Activated CD4-positive, CD25-positive, alpha-beta regulatory T cell (primary cell): ENCODE data around the gene NLGN2.
A peak's percentile ranks its signal among the peaks of the same experiment; 100 is the strongest.
"Not testable (repeated sequence)": the region's sequence is repeated elsewhere in the genome, so short reads cannot be mapped to it uniquely, and the experiment has no call there.

ENCODE experiments used
- DNase-seq, 4 experiments: peaks; one replicate each; lab custom pipeline; 2025; lab: John Stamatoyannopoulos, UW

The NLGN2 gene

DNA sequence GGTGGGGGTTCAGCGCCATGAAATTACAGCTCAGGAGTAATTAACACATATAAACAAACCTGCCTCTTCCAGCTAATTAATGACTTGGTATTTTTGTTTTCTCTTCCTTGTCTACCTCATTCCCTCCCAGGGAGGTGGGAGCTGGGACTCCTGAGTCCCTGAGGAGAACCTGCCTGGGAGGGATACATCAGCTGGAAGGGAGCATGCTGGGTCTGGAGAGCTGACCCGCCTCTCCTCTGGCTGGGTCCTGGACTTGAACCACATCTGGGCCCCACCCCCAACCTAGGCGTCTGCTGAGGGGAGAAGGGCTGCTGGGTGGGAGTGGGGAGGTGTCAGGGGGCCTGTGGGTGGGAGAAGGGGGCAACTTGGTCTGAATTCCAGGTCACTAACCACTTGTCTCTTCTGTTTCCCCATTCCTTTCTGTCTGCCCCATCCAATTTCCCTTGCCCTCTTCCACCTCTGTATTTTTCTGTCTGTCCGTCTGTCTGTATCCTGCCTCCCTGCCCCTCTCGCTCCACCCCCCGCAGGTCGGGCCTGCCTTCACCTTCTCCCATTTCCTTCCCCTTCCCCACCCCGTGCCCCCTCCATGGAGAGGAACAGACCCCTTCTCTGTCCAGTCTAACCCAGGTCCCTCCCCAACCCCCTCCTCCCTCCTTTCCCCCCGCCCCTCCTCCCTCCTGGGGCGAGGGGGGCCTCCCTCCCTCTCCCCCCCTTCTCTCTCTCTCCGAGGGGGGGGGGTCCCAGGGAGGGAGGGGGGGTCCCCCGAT is at the start of gene NLGN2:
Gene NLGN2 (plus strand): TSS at position 361 of the 767 bp plus-strand sequence. CDS start 411 bp downstream, outside the sequence.
- no peak for DNase-seq

DNA sequence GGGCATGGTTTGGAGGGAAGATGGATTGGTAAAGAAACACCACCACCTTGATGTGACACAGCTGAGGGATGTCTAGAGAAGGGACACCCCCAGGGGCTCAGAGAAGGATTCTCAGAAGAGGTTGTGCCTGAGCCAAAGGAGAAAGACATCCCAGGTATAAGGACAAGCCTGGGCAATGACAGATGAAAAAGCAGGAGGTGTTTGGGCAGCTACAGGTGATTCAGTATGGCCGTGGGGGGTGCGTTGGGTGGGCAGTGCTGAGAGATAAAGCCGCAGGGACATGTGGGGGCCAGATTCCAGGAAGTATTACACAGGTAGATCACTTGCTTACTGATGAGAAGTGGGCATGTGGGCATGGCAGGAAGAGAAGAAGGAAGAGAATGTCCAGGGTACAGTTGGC is 45.7 kb upstream of the NLGN2 start:
- no peak for DNase-seq

DNA sequence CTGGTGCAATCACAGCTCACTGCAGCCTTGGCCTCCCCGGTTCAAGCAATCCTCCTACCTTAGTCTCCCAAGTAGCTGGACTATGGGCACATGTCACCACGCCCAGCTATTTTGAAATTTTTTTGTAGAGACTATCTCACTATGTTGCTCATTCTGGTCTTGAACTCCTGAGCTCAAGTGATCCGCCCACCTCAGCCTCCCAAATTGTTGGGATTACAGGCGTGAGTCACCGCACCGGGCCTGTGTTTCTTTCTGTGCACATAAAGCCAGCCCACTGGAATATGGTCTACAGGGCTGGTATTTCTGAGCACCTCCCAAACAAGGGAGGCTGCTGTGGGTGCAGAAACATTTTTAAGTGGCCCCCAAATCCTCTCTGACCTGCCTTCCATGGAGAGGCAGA is 44.3 kb upstream of the NLGN2 start:
- no peak for DNase-seq

DNA sequence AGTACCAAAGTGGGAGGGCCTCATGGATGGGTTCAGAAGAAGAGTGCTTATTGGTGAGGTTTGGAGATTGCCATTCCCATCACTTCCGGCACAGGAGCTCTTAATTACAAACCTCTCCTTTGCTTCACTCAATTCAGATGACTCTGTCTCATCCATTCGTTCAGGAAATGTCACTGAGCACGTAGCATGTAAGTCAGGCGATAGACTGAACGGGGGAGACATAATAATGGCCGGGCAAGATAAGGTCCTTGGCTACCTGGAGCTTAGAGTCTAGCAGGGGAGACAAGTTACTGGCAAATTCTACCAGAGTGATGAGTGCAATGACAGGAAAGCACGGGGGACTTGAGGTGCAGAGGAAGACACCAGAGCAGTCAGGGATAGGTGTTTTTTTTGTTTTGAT is 41.7 kb upstream of the NLGN2 start:
- DNase-seq = not testable (repeated sequence)

DNA sequence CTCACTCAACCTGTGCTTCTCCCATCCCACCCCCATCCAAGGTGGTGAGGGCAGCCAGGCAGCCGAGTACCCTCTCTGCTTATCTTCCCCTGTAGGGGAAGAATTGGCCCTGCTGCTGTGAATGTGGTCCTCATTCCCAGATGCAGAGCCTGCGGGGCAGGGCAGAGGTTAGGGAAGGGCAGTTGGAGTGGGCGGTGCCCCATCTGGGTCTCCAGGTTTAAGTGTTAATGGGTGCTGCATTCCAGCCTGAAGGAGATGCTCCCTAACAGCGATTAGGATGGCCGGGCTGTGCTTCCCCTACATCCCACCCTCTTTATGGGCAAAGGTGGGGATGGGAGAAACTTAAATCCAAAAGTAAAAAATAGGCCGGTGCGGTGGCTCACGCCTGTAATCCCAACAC is 40.6 kb upstream of the NLGN2 start:
- no peak for DNase-seq

DNA sequence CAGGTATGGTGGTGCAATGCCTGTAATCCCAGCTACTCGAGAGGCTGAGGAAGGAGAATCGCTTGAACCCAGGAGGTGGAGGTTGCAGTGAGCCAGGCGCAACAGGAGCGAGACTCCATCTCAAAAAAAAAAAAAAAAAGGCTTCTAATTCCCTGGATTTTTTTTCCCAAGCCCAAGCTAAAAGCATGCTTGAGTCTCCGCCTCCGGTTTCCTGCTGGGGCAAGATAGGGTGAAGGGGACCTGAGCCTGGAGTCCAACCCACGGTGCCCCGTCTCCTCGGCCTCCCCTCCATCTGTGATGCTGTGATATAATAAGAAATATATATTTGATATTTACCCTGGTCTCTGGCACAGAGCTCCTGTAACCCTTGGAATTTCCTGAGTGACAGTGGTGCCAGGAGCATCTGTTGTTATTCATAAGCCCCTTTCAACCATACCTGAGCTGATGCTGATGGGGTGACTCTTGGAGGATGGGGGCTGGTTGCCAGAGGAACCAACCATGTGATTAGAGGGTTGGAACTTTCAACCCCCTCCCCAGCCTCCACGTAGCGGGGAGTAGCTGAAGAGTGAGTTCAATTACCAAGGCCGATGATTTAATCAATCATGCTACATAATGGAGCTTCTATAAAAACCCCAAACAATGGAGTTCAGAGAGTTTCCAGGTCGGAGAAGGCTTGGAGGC is 39.6 kb upstream of the NLGN2 start:
- DNase-seq = no peak

DNA sequence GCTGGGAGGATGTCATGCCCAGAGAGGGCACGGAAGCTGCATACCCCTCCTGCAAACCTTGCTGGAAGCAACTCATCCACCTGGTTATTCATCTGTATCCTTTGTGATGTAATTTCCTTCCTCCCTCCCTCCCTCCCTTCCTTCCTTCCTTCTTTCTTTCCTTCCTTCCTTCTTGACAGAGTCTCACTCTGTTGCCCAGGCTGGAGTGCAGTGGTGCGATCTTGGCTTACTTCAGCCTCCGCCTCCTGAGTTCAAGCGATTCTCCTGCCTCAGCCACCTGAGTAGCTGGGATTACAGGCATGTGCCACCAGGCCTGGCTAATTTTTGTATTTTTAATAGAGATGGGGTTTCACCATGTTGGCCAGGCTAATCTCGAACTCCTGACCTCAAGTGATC is 39.0 kb upstream of the NLGN2 start:
- DNase-seq = not testable (repeated sequence)

DNA sequence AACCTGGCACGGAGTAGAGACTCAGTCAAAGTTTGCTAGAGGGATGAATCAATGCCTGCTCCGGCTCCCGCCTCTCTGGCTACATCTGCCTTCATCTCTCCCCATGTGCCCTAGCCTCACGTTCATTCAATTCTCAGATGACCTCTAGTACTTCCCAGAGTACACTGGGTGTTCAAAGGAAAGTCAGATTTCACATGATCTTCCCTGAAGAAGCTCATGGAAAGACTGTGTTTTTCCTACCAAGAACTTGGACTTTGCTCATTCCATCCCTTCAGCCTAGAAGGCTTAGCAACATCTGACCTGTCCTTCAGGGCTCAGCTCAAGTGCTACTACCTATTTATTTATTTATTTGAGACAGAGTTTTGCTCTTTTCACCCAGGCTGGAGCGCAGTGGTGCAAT is 37.8 kb upstream of the NLGN2 start:
- DNase-seq = no peak

DNA sequence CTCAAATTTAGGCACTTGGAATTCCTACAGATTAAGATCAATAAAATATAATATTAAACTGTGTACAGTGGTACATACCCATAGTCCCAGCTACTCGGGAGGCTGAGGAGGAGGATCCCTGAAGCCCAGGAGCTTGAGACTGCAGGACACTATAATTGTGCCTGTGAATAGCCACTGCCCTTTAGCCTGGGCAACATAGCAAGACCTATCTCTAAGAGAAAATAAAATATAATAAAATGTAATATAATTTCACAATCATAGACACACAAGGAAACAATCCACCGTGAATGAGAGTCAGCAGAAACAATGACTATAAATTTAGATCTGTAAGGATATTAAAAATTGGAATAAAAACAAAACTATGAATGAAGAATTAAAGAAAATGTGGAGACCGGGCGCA is 36.8 kb upstream of the NLGN2 start:
- no peak for DNase-seq

DNA sequence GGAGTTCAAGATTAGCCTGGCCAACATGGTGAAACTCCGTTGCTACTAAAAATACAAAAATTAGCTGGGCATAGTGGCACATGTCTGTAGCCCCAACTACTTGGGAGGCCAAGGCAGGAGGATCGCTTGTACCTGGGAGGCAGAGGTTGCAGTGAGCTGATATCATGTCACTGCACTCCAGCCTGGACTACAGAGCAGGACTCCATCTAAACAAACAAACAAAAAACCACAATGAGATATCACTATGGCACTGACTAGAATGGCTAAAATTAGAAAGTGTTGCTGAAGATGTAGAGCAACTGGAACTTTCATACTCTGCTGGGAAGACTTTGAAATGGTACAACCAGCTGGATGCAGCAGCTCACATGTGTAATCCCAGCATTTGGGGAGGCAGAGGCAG is 33.3 kb upstream of the NLGN2 start:
- DNase-seq = no peak

DNA sequence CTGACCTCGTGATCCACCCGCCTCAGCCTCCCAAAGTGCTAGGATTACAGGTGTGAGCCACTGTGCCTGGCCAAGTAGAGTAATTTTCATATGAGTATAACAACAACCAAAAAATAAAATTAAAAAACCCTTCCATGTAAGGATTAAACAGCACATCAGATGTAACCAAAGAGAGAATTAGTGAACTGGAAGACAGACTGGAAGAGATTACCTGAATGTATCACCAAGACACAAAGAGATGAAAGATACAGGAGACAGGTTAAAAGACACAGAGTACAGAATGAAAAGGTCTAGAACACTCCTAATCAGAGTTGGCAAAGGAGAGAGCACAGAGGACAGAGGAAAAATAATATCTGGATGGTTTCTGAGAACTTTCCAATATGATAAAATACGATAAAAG is 28.5 kb upstream of the NLGN2 start:
- DNase-seq = no peak

DNA sequence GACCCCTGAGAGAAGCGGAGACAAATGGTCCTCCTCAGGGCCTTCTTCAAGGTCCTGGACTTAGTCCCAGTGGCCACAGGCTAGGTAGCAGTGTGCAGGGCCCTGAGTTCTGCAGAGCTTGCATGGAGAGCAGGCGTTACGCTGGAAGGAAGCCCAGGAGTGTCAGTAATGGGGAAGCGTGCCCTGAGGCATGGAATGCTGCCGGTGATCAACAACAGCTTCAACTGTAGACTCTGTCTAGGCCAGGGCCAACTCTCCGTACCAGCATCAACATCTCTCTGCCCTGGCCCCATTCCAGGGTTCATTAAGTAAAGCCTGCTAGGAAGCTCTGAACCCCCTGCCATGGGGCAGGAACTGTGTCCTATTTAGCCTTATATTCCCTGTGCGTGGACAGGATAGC is 27.3 kb upstream of the NLGN2 start:
- DNase-seq = no peak

DNA sequence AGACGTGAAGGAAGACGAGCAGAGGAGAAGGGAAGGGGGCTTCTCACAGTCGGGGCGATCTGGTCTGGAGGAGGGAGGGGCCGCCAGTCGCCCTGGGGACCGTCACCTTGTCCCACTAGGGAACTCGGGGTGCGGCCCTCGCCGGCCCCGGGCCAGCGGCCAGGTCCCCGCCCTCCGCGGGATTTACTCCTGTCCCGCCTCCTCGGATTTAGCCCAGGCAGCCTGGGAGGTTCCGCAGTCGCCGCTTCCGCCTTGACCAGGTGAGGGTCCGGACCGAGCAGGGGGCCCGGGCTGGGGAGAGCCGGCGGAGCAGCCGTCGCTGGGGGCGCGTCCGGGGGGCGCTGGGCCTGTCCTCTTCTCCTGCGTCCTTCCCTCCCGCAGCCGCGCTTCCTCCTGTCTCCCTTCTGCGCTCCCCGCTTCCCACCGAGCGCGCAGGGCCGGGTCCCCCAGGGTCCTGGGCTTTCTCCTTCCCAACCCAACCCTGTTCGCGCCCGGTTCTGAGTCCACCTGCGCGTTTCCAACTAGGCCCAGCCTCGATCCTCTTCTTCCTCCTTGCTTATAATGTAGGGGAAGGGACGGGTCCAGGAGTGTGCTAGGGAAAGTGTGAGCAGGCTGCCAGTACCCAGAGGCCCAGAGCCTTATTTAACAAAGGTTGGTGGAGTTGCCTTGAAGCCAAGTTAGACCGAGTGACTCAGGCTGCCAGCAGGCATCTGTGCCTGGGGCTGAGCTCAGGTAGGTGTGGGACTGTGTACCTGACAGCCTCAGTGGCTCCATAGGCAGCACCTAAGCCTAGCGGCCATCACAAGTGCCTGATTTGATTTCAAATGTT is 26.6 kb upstream of the NLGN2 start, which contains the start of gene TNK1:
Gene TNK1 (plus strand): TSS at position 235 of the 829 bp plus-strand sequence. CDS start 1,838 bp downstream, outside the sequence.
- no peak for DNase-seq

DNA sequence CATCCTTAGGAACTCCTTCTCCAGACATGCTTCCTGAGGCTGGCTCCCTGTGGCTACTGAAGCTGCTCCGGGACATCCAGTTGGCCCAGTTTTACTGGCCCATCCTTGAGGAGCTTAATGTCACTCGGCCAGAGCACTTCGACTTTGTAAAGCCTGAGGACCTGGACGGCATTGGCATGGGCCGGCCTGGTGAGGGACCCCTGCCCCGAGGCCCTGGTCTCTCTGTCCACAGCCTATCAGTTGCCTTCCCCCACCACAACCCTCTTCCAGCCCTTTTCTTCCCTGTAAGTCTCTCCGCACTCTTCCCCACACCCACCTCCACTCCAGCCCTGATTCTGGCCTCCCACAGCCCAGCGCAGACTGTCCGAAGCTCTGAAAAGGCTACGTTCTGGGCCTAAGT is 24.7 kb upstream of the NLGN2 start:
- DNase-seq = no peak

DNA sequence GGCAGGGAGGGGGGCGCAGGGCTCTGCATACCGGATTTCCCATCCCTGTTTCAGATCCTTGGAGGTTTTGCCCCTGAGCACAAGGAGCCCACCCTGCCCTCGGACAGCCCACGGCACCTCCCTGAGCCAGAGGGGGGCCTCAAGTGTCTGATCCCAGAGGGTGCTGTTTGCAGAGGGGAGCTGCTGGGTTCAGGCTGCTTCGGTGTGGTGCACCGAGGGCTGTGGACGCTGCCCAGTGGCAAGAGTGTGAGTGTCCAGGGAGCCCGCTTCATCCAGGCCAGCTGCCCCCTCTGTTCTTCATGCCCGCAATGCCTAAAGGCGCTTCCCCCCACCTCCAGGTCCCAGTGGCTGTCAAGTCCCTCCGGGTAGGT is 24.3 kb upstream of the NLGN2 start:
- no peak for DNase-seq

DNA sequence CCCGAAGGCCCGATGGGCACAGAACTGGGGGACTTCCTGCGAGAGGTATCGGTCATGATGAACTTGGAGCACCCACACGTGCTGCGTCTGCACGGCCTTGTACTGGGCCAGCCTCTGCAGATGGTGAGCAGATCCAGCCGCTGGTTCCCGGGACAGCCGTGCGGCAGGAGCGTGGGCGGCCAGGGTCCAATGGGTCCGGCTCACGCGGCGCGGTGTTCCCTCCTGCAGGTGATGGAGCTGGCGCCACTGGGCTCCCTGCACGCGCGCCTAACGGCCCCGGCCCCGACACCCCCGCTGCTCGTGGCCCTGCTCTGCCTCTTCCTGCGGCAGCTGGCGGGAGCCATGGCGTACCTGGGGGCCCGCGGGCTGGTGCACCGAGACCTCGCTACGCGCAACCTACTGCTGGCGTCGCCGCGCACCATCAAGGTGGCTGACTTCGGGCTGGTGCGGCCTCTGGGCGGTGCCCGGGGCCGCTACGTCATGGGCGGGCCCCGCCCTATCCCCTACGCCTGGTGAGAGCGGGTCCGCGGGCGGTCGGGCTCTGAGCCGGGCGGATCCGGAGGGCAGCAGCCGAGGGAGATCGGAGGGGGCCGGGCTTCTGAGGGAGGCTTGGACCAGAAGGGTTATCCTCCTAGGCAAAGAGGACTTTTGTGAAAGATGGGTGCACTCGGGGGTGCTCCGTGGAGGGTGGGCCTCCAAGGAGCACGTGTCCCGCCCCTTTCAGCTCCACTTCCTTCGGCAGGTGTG is 23.7 kb upstream of the NLGN2 start:
- peak; percentile 44 to 71 (median 57) for DNase-seq

DNA sequence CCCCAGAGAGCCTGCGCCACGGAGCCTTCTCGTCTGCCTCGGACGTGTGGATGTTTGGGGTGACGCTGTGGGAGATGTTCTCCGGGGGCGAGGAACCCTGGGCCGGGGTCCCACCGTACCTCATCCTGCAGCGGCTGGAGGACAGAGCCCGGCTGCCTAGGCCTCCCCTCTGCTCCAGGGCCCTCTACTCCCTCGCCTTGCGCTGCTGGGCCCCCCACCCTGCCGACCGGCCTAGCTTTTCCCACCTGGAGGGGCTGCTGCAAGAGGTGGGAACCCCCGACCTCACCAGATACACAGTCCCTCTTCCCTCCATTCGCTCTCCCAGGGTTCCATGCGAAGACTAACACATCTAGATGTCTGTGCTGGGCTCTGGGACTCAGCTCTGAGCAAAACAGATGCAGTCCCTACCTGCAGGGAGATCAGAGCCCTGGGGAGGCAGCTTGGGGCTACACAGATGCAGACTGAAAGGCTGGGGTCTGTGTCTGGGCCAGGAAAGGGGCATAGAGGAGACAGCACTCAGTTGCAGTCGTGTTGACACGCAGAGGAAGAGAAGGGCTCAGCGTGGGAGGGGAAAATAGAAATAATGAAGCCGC is 23.1 kb upstream of the NLGN2 start:
- no peak for DNase-seq

DNA sequence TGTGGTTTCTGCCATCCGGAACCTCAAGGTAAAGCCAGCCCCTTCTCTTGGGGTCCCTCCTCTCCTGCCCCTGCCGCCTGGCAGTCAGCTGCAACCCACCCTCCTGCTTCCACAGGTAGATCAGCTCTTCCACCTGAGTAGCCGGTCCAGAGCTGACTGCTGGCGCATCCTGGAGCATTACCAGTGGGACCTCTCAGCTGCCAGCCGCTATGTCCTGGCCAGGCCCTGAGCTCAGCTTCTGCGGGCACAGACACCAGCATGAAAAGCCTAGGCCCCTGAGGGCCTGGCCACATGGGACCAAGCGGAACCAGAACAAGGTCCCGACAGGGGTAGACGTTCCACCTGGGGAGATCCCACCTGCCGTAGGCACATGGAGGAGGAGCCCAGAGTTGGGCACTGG is 18.8 kb upstream of the NLGN2 start:
- DNase-seq = no peak

DNA sequence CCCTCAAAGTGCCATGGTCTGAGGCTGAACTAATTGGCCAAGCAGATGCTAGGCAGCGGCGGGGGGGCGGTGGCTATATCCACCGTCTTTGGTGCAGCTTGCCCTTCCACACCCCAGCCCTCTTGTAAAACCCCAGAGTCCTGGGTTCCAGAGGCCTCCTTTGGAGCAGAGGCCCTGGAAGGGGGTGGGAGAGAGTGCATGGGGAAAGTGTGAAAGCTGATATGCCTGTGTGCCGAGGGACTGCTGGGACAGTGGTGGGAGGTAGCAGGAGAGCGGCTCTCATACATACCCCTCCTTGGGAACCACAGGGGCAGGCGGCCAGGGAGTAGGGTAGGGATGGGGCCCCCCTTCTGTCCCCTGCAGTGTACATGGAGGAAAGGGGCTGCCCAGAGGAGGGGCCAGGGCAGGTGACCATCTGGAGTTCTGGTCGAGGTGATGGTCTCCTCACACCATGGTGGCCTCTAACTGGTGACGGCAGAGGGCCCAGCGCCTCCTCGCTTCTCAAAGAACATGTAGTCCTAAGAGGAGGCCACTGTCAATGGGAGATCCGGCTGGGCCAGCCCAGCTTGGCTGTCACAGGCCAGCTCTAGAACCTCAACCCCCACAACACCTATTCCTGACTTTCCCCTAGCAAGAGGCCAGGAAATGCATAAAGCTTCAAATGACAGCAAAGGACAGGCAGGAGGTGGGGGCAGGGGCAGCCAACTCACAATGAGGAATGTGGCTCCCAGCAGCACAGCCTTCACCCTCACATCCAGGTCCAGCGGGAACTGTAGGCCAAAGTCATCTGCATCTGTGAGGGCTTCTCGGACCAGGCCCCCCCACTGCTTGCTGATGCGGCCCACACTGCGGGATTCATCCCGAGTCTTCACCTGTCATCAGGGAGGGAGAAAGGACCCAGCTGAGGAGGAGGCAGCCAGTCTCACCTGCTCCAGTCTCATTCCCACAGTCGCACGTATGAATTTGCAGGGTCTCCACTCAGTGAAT is 17.4 kb upstream of the NLGN2 start:
- DNase-seq = no peak

DNA sequence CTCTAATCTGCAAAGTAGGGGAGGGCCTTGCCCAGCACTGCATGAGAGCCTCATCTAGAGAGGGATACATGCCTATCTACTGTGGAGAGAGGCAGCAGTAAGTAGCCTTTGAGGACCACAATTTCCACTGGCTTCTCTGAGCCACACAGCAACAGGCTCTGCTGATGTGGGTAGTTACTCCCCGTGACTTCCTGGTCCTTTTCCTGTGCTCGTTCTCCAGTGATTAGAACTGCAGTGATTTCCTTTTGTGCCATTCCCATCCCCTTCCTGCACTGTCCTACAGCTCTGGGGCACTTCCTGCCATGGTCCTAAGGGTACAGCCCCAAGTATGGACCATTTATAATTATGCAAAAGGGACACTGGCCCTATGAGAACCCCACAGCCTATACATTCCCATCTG is 16.3 kb upstream of the NLGN2 start:
- no peak for DNase-seq
